GM21786 (cell line): ENCODE results near the gene HOMER3.

Source experiments
- ATAC-seq: cut with Tn5 transposase; IDR thresholded peaks from one replicate; pipeline ENCODE4 v1.9.1; 2021; ENCODE audit not compliant: unreplicated experiment

The HOMER3 gene

GRCh38 chr19:18883526-18884304 lies 57.3 kb downstream of the HOMER3 start:
- no peak for ATAC-seq

- ATAC-seq, result no peak
These were observed 59.5 kb downstream of the HOMER3 start for GRCh38 chr19:18881491-18881890.

GRCh38 chr19:18879579-18880373 lies 61.2 kb downstream of the HOMER3 start:
- ATAC-seq, result no peak
